HCT116 (cell line): ENCODE data around the gene HHAT. TPM values are rescaled to one million over a fixed set of nuclear protein-coding genes. Genes with fewer than 3 reads are reported as not detected.

Source experiments
- ATAC-seq: fragments of 200-7000 bp; cut with Tn5 transposase; 2 replicates; pipeline ENCODE4 v1.9.1; 2020; ENCODE audit warnings: mild to moderate bottlenecking, moderate library complexity
- BruUV-seq: library from RNA; stranded (reverse); fragments of 400-500 nt; replicated peaks from 2 replicates; lab custom pipeline; 2021; lab: Mats Ljungman, UMichigan
- CTCF ChIA-PET: fragments of 300-600 bp; sonication (Branson Sonifier 250); formaldehyde crosslinking; loops from one replicate; lab custom pipeline; 2021; ENCODE audit warnings: antibody characterized with exemption; lab: Charles Lee
- POLR2A ChIA-PET: fragments of 300-600, 350-600 bp; sonication (Branson Sonifier 250); formaldehyde crosslinking; loops from one replicate; lab custom pipeline; 2021; ENCODE audit warnings: antibody characterized with exemption; lab: Charles Lee
- RAD21 ChIA-PET, 2 experiments: fragments of 300-600 bp; sonication (Branson Sonifier 250); formaldehyde crosslinking; loops; one replicate each; lab custom pipeline; 2023; ENCODE audit warnings: low total read pairs in 2 of 2; ENCODE audit not compliant: uncharacterized antibody in 2 of 2, unreplicated experiment in 2 of 2, low non-redundant PET in 1 of 2; lab: Charles Lee
- DNase-seq: peaks from one replicate; pipeline ENCODE4 v3.0.0-alpha.2; 2010; ENCODE audit warnings: low read depth, low spot score
- H2AFZ ChIP-seq: fragments of 200-600 bp; shearing (Covaris generic), sonication (generic); 2 replicates; pipeline ENCODE4 v1.6.1; 2017; ENCODE audit warnings: low read depth, mixed run types, mixed read lengths, antibody characterized with exemption, low read length; ENCODE audit not compliant: poor library complexity, severe bottlenecking
- H3K27ac ChIP-seq: 2 replicates; pipeline ENCODE4 v1.5.1; 2012; ENCODE audit warnings: low read depth, low read length
- H3K27me3 ChIP-seq: fragments of 200-600 bp; sonication (generic); 2 replicates; pipeline ENCODE4 v1.6.1; 2016; ENCODE audit warnings: mixed run types, low read length, mixed read lengths; ENCODE audit not compliant: insufficient read depth
- H3K36me3 ChIP-seq, 2 experiments: fragments of 200-500 bp in 1 of 2; fragments of 200-600 bp in 1 of 2; sonication (Bioruptor generic) in 1 of 2; sonication (generic) in 1 of 2; 2 replicates each; pipeline versions ENCODE4 v1.5.1 to v1.6.1; 2014 to 2016; ENCODE audit warnings: low read length in 2 of 2, inconsistent platforms in 1 of 2, mixed read lengths in 1 of 2, mixed run types in 1 of 2; ENCODE audit not compliant: insufficient read depth in 2 of 2, control insufficient read depth in 1 of 2
- H3K4me1 ChIP-seq, 2 experiments: fragments of 200-600 bp in 1 of 2; sonication (generic) in 1 of 2; 2 replicates each; pipeline versions ENCODE4 v1.5.1 to v1.6.1; 2012 to 2017; ENCODE audit warnings: low read length in 2 of 2, inconsistent platforms in 1 of 2, mild to moderate bottlenecking in 1 of 2, mixed read lengths in 1 of 2, mixed run types in 1 of 2, moderate library complexity in 1 of 2; ENCODE audit not compliant: insufficient read depth in 2 of 2, control insufficient read depth in 1 of 2
- H3K4me2 ChIP-seq: fragments of 200-600 bp; sonication (generic); 2 replicates; pipeline ENCODE4 v1.6.1; 2017; ENCODE audit warnings: mixed run types, low read length, mixed read lengths
- H3K4me3 ChIP-seq, 2 experiments: fragments of 200-600 bp in 1 of 2; sonication (generic) in 1 of 2; replicated peaks in 1 of 2; 2 replicates each; pipeline ENCODE4 v1.5.1; 2011 to 2016; ENCODE audit warnings: low read length in 2 of 2, control low read depth in 1 of 2, low read depth in 1 of 2, mild to moderate bottlenecking in 1 of 2, mixed read lengths in 1 of 2, mixed run types in 1 of 2
- H3K79me2 ChIP-seq: fragments of 200-600 bp; sonication (generic); 2 replicates; pipeline ENCODE4 v1.6.1; 2017; ENCODE audit warnings: mild to moderate bottlenecking, mixed run types, low read length, moderate library complexity, mixed read lengths; ENCODE audit not compliant: insufficient read depth
- H3K9ac ChIP-seq: fragments of 200-600 bp; sonication (generic); 2 replicates; pipeline ENCODE4 v1.6.1; 2016; ENCODE audit warnings: low read length, mixed read lengths
- H3K9me2 ChIP-seq: fragments of 200-600 bp; sonication (generic), shearing (Covaris generic); 2 replicates; pipeline ENCODE4 v1.6.1; 2017; ENCODE audit warnings: mixed run types, mild to moderate bottlenecking, moderate library complexity; ENCODE audit not compliant: insufficient read depth
- H3K9me3 ChIP-seq, 2 experiments: fragments of 200-500 bp in 1 of 2; fragments of 200-600 bp in 1 of 2; sonication (Bioruptor generic) in 1 of 2; sonication (generic) in 1 of 2; 2 replicates each; pipeline ENCODE4 v1.6.1; 2014 to 2017; ENCODE audit warnings: low read length in 2 of 2, mixed read lengths in 2 of 2, inconsistent platforms in 1 of 2, low read depth in 1 of 2, mild to moderate bottlenecking in 1 of 2, mixed run types in 1 of 2, moderate library complexity in 1 of 2; ENCODE audit not compliant: control insufficient read depth in 1 of 2, insufficient read depth in 1 of 2
- H4K20me1 ChIP-seq: fragments of 200-600 bp; sonication (generic), shearing (Covaris generic); 2 replicates; pipeline ENCODE4 v1.6.1; 2017; ENCODE audit warnings: mixed run types, mild to moderate bottlenecking, moderate library complexity; ENCODE audit not compliant: insufficient read depth
- ATF3 ChIP-seq: IDR thresholded peaks from 2 replicates; pipeline ENCODE4 v1.6.1; 2012
- CEBPB ChIP-seq: IDR thresholded peaks from 2 replicates; pipeline ENCODE4 v1.6.1; 2012; ENCODE audit warnings: low read depth
- CTCF ChIP-seq, 3 experiments: fragments of 200-600 bp in 1 of 3; sonication (generic) in 1 of 3; IDR thresholded peaks in 2 of 3; conservative IDR thresholded peaks in 1 of 3; 2 replicates each; pipeline ENCODE4 v1.5.1; 2012 to 2017; ENCODE audit warnings: low read depth in 2 of 3, low read length in 2 of 3, antibody characterized with exemption in 1 of 3, borderline replicate concordance in 1 of 3, control low read depth in 1 of 3, mild to moderate bottlenecking in 1 of 3, mixed read lengths in 1 of 3, mixed run types in 1 of 3, moderate library complexity in 1 of 3; ENCODE audit not compliant: insufficient read depth in 1 of 3
- EZH2 ChIP-seq: fragments of 200-600 bp; sonication (generic); IDR thresholded peaks from 2 replicates; pipeline ENCODE4 v1.6.1; 2017; ENCODE audit warnings: antibody characterized with exemption, mixed run types
- EZH2phosphoT487 ChIP-seq: fragments of 200-600 bp; IDR thresholded peaks from 2 replicates; pipeline ENCODE4 v1.6.1; 2018; ENCODE audit warnings: antibody characterized with exemption, borderline replicate concordance
- JUND ChIP-seq: IDR thresholded peaks from 2 replicates; pipeline ENCODE4 v1.6.1; 2012
- MAX ChIP-seq: IDR thresholded peaks from 2 replicates; pipeline ENCODE4 v1.6.1; 2012
- POLR2A ChIP-seq: IDR thresholded peaks from 2 replicates; pipeline ENCODE4 v1.7.0; 2011; ENCODE audit warnings: borderline replicate concordance; ENCODE audit not compliant: insufficient read depth, insufficient read length; ENCODE audit errors: extremely low read depth
- POLR2AphosphoS5 ChIP-seq: IDR thresholded peaks from 2 replicates; pipeline ENCODE4 v1.6.1; 2011; ENCODE audit warnings: mild to moderate bottlenecking, low read depth, low read length, moderate library complexity
- RAD21 ChIP-seq: IDR thresholded peaks from 2 replicates; pipeline ENCODE4 v1.6.1; 2012; ENCODE audit warnings: low read depth, mild to moderate bottlenecking
- SIN3A ChIP-seq: IDR thresholded peaks from 2 replicates; pipeline ENCODE4 v1.6.1; 2012; ENCODE audit warnings: low read depth
- SRF ChIP-seq: IDR thresholded peaks from 2 replicates; pipeline ENCODE4 v1.6.1; 2012; ENCODE audit warnings: low read depth
- TCF7L2 ChIP-seq: IDR thresholded peaks from 2 replicates; pipeline ENCODE4 v1.7.0; 2011; ENCODE audit warnings: borderline replicate concordance, inconsistent platforms; ENCODE audit not compliant: insufficient read depth, insufficient read length; ENCODE audit errors: extremely low read depth
- ZNF274 ChIP-seq: fragments of 200-500 bp; sonication (Bioruptor generic); IDR thresholded peaks from 2 replicates; pipeline ENCODE4 v1.6.1; 2014; ENCODE audit warnings: mild to moderate bottlenecking, low read depth, low read length, inconsistent platforms
- intact Hi-C: fragments of 100-400 bp; cut with micrococcal nuclease; formaldehyde crosslinking; loops from 2 replicates; pipeline ENCODE4 v1.10.0; 2022
- total RNA-seq: library from RNA; stranded (reverse); gene quantifications from one replicate; pipeline ENCODE4 v1.2.1, GENCODE V29; 2021; ENCODE audit not compliant: unreplicated experiment

HHAT gene
- total RNA-seq, 1 experiment from 2014 or later: 2.7 TPM

DNA sequence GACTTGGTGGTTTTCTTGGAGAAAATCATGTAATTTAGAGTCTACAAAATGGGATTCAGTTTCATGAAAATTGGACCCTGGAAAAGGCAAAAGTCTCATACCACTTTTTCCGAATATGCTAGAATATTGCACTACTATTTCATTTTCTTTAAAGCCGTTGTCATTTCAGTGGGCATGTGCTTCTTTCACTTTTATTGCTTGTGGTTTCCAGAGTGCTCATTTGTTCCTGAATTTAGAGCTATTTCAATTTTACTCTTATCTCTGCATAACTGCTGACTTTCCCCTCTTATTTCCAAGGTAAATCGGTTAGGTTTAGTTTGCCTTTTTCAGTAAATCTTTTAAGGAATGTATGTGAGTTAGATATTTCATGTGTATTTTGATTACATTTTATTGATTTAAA, 11.6 kb downstream of the HHAT start:
- intact Hi-C loops: no loop called here
- no peak overlapping the region for H2AFZ ChIP-seq
- ChIA-PET CTCF (no interaction called here), RAD21 (no interaction called here), POLR2A (interaction anchor here (1.3 kb wide), 1 partner anchor 33 kb away, joined by 3 read pairs; no protein-coding TSS in a partner anchor)
- no peak for TF ChIP-seq JUND
- no peak for TF ChIP-seq ZNF274
- no peak for TF ChIP-seq CEBPB
- TF ChIP-seq RAD21: no peak
- TF ChIP-seq SRF: no peak
- TF ChIP-seq EZH2: no peak
- no peak for TF ChIP-seq CTCF (IDR thresholded peaks at IDR 0.05 in 2 of 3, conservative IDR thresholded peaks at IDR 0.05 in 1 of 3; ENCODE audit: borderline replicate concordance in 1 of 3, insufficient read depth in 1 of 3, low read depth in 2 of 3, low read length in 2 of 3)
- H3K36me3 ChIP-seq: no peaks in the 10 kb centered on the region
- no peak overlapping the region for H3K4me2 ChIP-seq
- H3K27me3 ChIP-seq: no peaks in the 10 kb centered on the region
- no peaks in the 10 kb centered on the region; a peak in 1 of 4 replicates for H3K4me1 ChIP-seq
- H3K79me2 ChIP-seq: no peaks in the 10 kb centered on the region
- H4K20me1 ChIP-seq: no peaks in the 10 kb centered on the region
- no peaks in the 10 kb centered on the region for H3K9me3 ChIP-seq
- BruUV-seq: no TSS peak
- ATAC-seq: no peak
- H3K4me3 ChIP-seq: no peak overlapping the region
- no peak for DNase-seq
- no peaks in the 10 kb centered on the region for H3K9me2 ChIP-seq
- H3K27ac ChIP-seq: no peak overlapping the region
- H3K9ac ChIP-seq: no peak overlapping the region

DNA sequence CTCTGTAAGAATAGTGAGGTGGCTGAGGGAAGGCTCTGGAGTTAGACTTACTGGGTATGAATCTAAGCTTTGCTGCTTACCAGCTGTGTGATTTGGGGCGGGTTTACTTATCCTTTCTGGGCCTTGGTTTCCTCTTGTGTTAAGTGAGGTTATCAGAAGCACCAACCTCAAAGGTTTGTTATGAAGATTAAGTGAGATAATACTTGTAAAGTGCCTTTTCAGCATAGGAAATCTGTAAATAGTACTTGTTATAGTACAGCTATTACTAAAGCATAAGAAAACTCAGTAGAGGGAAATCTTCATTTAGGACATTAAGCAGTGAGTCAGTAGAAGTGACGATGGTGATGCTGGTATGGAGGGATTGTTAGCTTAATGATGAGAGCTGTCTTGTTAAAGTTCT, 12.1 kb downstream of the HHAT start:
- Histone ChIP-seq H3K27me3 (no peaks in the 10 kb centered on the region), H3K4me2 (no peak overlapping the region), H3K79me2 (no peaks in the 10 kb centered on the region), H3K4me3 (no peak overlapping the region), H3K9ac (no peak overlapping the region), H3K4me1 (no peaks in the 10 kb centered on the region; a peak in 1 of 4 replicates), H3K36me3 (no peaks in the 10 kb centered on the region), H3K27ac (no peak overlapping the region), H3K9me2 (no peaks in the 10 kb centered on the region), H3K9me3 (no peaks in the 10 kb centered on the region), H4K20me1 (no peaks in the 10 kb centered on the region), H2AFZ (no peak overlapping the region)
- ChIA-PET POLR2A (interaction anchor here (1.3 kb wide), 1 partner anchor 33 kb away, joined by 3 read pairs; no protein-coding TSS in a partner anchor), RAD21 (no interaction called here), CTCF (no interaction called here)
- TF ChIP-seq POLR2AphosphoS5 (no peak), SIN3A (no peak), EZH2phosphoT487 (no peak), MAX (no peak), TCF7L2 (no peak), POLR2A (no peak), ATF3 (no peak)
- no TSS peak for BruUV-seq
- DNase-seq (no peak), ATAC-seq (no peak)
- intact Hi-C loops: no loop called here
